ENCODE measurements around the gene MTERF4. TPM values are rescaled to one million over a fixed set of nuclear protein-coding genes. Genes with fewer than 3 reads are reported as not detected.

Gene MTERF4
- polyA plus RNA-seq, 1 donor from 2014 or later: 142 TPM

- Histone ChIP-seq H3K4me2 (ENCODE audit: low read length) (no peak overlapping the region), H3K27me3 (ENCODE audit: insufficient read depth, low read depth, low read length) (no peaks in the 10 kb centered on the region), H3K4me3 (ENCODE audit: low read length) (no peak overlapping the region), H3K79me2 (replicated peaks; ENCODE audit: insufficient read depth, low read length) (no peaks in the 10 kb centered on the region), H2AFZ (ENCODE audit: low read depth, low read length) (no peak overlapping the region), H4K20me1 (ENCODE audit: insufficient read depth) (no peaks in the 10 kb centered on the region), H3F3A (ENCODE audit: insufficient read depth, low read length, poor library complexity, severe bottlenecking) (no peaks in the 10 kb centered on the region), H3K9me3 (ENCODE audit: low read length) (no peaks in the 10 kb centered on the region), H3K27ac (ENCODE audit: low read length) (no peak overlapping the region), H3K9me2 (ENCODE audit: insufficient read depth, low read length) (no peaks in the 10 kb centered on the region), H3K9ac (ENCODE audit: low read length) (no peak overlapping the region), H3K36me3 (ENCODE audit: insufficient read depth, low read length) (peaks cover 6% of the 10 kb centered on the region)
- TF ChIP-seq EP300 (conservative IDR thresholded peaks at IDR 0.05; ENCODE audit: poor library complexity, severe bottlenecking) (no peak), TAF1 (IDR thresholded peaks at IDR 0.05; ENCODE audit: low read depth) (no peak), POLR2AphosphoS5 (IDR thresholded peaks at IDR 0.05) (no peak), CTCF (IDR thresholded peaks at IDR 0.05; ENCODE audit: poor library complexity, severe bottlenecking) (no peak), REST (IDR thresholded peaks at IDR 0.05; ENCODE audit: borderline replicate concordance) (no peak), SMC3 (conservative IDR thresholded peaks at IDR 0.05; ENCODE audit: poor library complexity) (no peak)
These were observed 18.4 kb upstream of the MTERF4 start for GRCh38 chr2:241120440-241120839.

- Histone ChIP-seq H3K27me3 (ENCODE audit: insufficient read depth, low read depth, low read length) (no peaks in the 10 kb centered on the region), H2AFZ (ENCODE audit: low read depth, low read length) (no peak overlapping the region), H3F3A (ENCODE audit: insufficient read depth, low read length, poor library complexity, severe bottlenecking) (no peaks in the 10 kb centered on the region), H3K9me2 (ENCODE audit: insufficient read depth, low read length) (no peaks in the 10 kb centered on the region), H3K4me3 (ENCODE audit: low read length) (no peak overlapping the region), H3K4me2 (ENCODE audit: low read length) (no peak overlapping the region), H3K27ac (ENCODE audit: low read length) (no peak overlapping the region), H4K20me1 (ENCODE audit: insufficient read depth) (no peaks in the 10 kb centered on the region), H3K36me3 (ENCODE audit: insufficient read depth, low read length) (peaks cover 6% of the 10 kb centered on the region), H3K79me2 (replicated peaks; ENCODE audit: insufficient read depth, low read length) (no peaks in the 10 kb centered on the region), H3K9ac (ENCODE audit: low read length) (no peak overlapping the region), H3K9me3 (ENCODE audit: low read length) (no peaks in the 10 kb centered on the region)
- no peak for TF ChIP-seq EP300 (conservative IDR thresholded peaks at IDR 0.05; ENCODE audit: poor library complexity, severe bottlenecking)
- no peak for TF ChIP-seq MXI1 (conservative IDR thresholded peaks at IDR 0.05; ENCODE audit: poor library complexity, severe bottlenecking)
- TF ChIP-seq TAF1 (IDR thresholded peaks at IDR 0.05; ENCODE audit: low read depth): no peak
- no peak for TF ChIP-seq SMC3 (conservative IDR thresholded peaks at IDR 0.05; ENCODE audit: poor library complexity)
- TF ChIP-seq EZH2 (IDR thresholded peaks at IDR 0.05; ENCODE audit: borderline replicate concordance, insufficient read depth, low read length, poor library complexity, severe bottlenecking): no peak
- TF ChIP-seq POLR2AphosphoS5 (IDR thresholded peaks at IDR 0.05): no peak
- TF ChIP-seq CTCF (IDR thresholded peaks at IDR 0.05; ENCODE audit: poor library complexity, severe bottlenecking): no peak
- no peak for TF ChIP-seq REST (IDR thresholded peaks at IDR 0.05; ENCODE audit: borderline replicate concordance)
- no peak for TF ChIP-seq RAD21 (conservative IDR thresholded peaks at IDR 0.05)
These were observed 16.8 kb upstream of the MTERF4 start for GRCh38 chr2:241118737-241119505.
